HG02970 (cell line): ENCODE results near the gene DSCAML1.

Experiments used
- ATAC-seq: cut with Tn5 transposase; IDR thresholded peaks from one replicate; pipeline ENCODE4 v1.9.1; 2021; ENCODE audit warnings: mild to moderate bottlenecking, moderate library complexity, moderate number of reproducible peaks; ENCODE audit not compliant: unreplicated experiment, low FRiP score

The DSCAML1 gene

GRCh38 chr11:117569911-117570310, 227.1 kb downstream of the DSCAML1 start:
- ATAC-seq = no peak

- no peak for ATAC-seq
These were observed 231.3 kb downstream of the DSCAML1 start for GRCh38 chr11:117565709-117566108.

- ATAC-seq = no peak
These were observed 232.7 kb downstream of the DSCAML1 start for GRCh38 chr11:117564321-117564720.

- no peak for ATAC-seq
These were observed 233.5 kb downstream of the DSCAML1 start for GRCh38 chr11:117563556-117563955.

GRCh38 chr11:117562136-117562535, 234.9 kb downstream of the DSCAML1 start:
- no peak for ATAC-seq

GRCh38 chr11:117560780-117561530, 236.1 kb downstream of the DSCAML1 start:
- ATAC-seq = no peak

GRCh38 chr11:117559698-117560097, 237.3 kb downstream of the DSCAML1 start:
- ATAC-seq = no peak

- no peak for ATAC-seq
These were observed 239.7 kb downstream of the DSCAML1 start for GRCh38 chr11:117557361-117557760.

- ATAC-seq = no peak
These were observed 242.2 kb downstream of the DSCAML1 start for GRCh38 chr11:117554601-117555333.

GRCh38 chr11:117552626-117553025, 244.4 kb downstream of the DSCAML1 start:
- ATAC-seq = no peak

- no peak for ATAC-seq
These were observed 245.2 kb downstream of the DSCAML1 start for GRCh38 chr11:117551761-117552343.

- ATAC-seq = no peak
These were observed 246.6 kb downstream of the DSCAML1 start for GRCh38 chr11:117550466-117550865.

GRCh38 chr11:117549417-117549816, 247.6 kb downstream of the DSCAML1 start:
- no peak for ATAC-seq

GRCh38 chr11:117548876-117549275, 248.1 kb downstream of the DSCAML1 start:
- no peak for ATAC-seq

- no peak for ATAC-seq
These were observed 249.1 kb downstream of the DSCAML1 start for GRCh38 chr11:117547946-117548345.

GRCh38 chr11:117547195-117547850, 249.7 kb downstream of the DSCAML1 start:
- ATAC-seq = no peak

- ATAC-seq = no peak
These were observed 250.4 kb downstream of the DSCAML1 start for GRCh38 chr11:117546431-117547194.

GRCh38 chr11:117545706-117546105, 251.3 kb downstream of the DSCAML1 start:
- ATAC-seq = no peak

- no peak for ATAC-seq
These were observed 252.8 kb downstream of the DSCAML1 start for GRCh38 chr11:117544130-117544800.

- ATAC-seq = no peak
These were observed 255.8 kb downstream of the DSCAML1 start for GRCh38 chr11:117541211-117541610.
